Measurements from ENCODE around the gene RPS29. TPM values are rescaled to one million over a fixed set of nuclear protein-coding genes. Genes with fewer than 3 reads are reported as not detected.
A peak's percentile ranks its signal among the peaks of the same experiment; 100 is the strongest.
"Not testable (repeated sequence)": the region's sequence is repeated elsewhere in the genome, so short reads cannot be mapped to it uniquely, and the experiment has no call there.

Gene RPS29
- total RNA-seq, 1 donor from 2014 or later: 1,969 TPM

GRCh38 chr14:49586673-49587460, 687 bp upstream of the RPS29 start:
- H3K9me3 Mint-ChIP-seq: no peaks in the 10 kb centered on the region
- intact Hi-C loops (cut with micrococcal nuclease): loop anchor here (1.0 to 5.0 kb wide), 7 partner anchors 11 to 645 kb away; partner anchors contain the start of genes KLHDC1, KLHDC2, LRR1 and MGAT2
- no peak for DNase-seq (ENCODE audit: low spot score)
- peaks cover 26% of the 10 kb centered on the region for H3K4me1 Mint-ChIP-seq (ENCODE audit: low read depth)
- peak overlapping the region; percentile 98 for H3K27ac Mint-ChIP-seq
- H3K27me3 Mint-ChIP-seq (ENCODE audit: low read depth): no peaks in the 10 kb centered on the region
- H3K36me3 Mint-ChIP-seq (ENCODE audit: low read depth): peaks cover 44% of the 10 kb centered on the region
- H3K4me3 Mint-ChIP-seq (ENCODE audit: low read depth): peak overlapping the region; percentile 92

- H3K27me3 Mint-ChIP-seq (ENCODE audit: low read depth); H3K9me3 Mint-ChIP-seq; DNase-seq (ENCODE audit: low spot score): not testable (repeated sequence)
- H3K36me3 Mint-ChIP-seq (ENCODE audit: low read depth): peaks cover 58% of the 10 kb centered on the region
- H3K4me1 Mint-ChIP-seq (ENCODE audit: low read depth): peaks cover 36% of the 10 kb centered on the region
- H3K27ac Mint-ChIP-seq: peak overlapping the region; percentile 98
- H3K4me3 Mint-ChIP-seq (ENCODE audit: low read depth): peak overlapping the region; percentile 92
- intact Hi-C loops (cut with micrococcal nuclease): loop anchor here (5.0 kb wide), 3 partner anchors 107 to 647 kb away; partner anchors contain the start of genes KLHDC1 and SOS2
Measured at GRCh38 chr14:49584981-49585640, 1.1 kb downstream of the RPS29 start.

GRCh38 chr14:49584058-49584457, 2.1 kb downstream of the RPS29 start:
- peak overlapping the region; percentile 92 for H3K4me3 Mint-ChIP-seq (ENCODE audit: low read depth)

GRCh38 chr14:49583629-49584028, 2.6 kb downstream of the RPS29 start:
- Mint-ChIP-seq H3K4me3 (ENCODE audit: low read depth) (peak overlapping the region; percentile 92), H3K9me3 (no peaks in the 10 kb centered on the region), H3K36me3 (ENCODE audit: low read depth) (peaks cover 71% of the 10 kb centered on the region), H3K4me1 (ENCODE audit: low read depth) (peaks cover 46% of the 10 kb centered on the region), H3K27me3 (ENCODE audit: low read depth) (no peaks in the 10 kb centered on the region), H3K27ac (peak overlapping the region; percentile 73)
- intact Hi-C loops (cut with micrococcal nuclease): no loop called here
- no peak for DNase-seq (ENCODE audit: low spot score)

More at GRCh38 chr14:49584058-49584457, 2.1 kb downstream of the RPS29 start:
- no peak for DNase-seq (ENCODE audit: low spot score)
- peaks cover 67% of the 10 kb centered on the region for H3K36me3 Mint-ChIP-seq (ENCODE audit: low read depth)
- intact Hi-C loops (cut with micrococcal nuclease): no loop called here
- H3K9me3 Mint-ChIP-seq: no peaks in the 10 kb centered on the region
- no peaks in the 10 kb centered on the region for H3K27me3 Mint-ChIP-seq (ENCODE audit: low read depth)
- peaks cover 46% of the 10 kb centered on the region for H3K4me1 Mint-ChIP-seq (ENCODE audit: low read depth)
- H3K27ac Mint-ChIP-seq: peak overlapping the region; percentile 73

- peaks cover 80% of the 10 kb centered on the region for H3K36me3 Mint-ChIP-seq (ENCODE audit: low read depth)
- DNase-seq (ENCODE audit: low spot score): no peak
- no peaks in the 10 kb centered on the region for H3K27me3 Mint-ChIP-seq (ENCODE audit: low read depth)
- peak overlapping the region; percentile 48 for H3K27ac Mint-ChIP-seq
- H3K4me3 Mint-ChIP-seq (ENCODE audit: low read depth): no peak overlapping the region
- H3K9me3 Mint-ChIP-seq: no peaks in the 10 kb centered on the region
- intact Hi-C loops (cut with micrococcal nuclease): no loop called here
- H3K4me1 Mint-ChIP-seq (ENCODE audit: low read depth): peaks cover 51% of the 10 kb centered on the region
Measured at GRCh38 chr14:49582113-49582977, 3.8 kb downstream of the RPS29 start.

- H3K9me3 Mint-ChIP-seq: no peaks in the 10 kb centered on the region
- no peak overlapping the region for H3K4me3 Mint-ChIP-seq (ENCODE audit: low read depth)
- peak overlapping the region; percentile 50 for H3K27ac Mint-ChIP-seq
- no peak for DNase-seq (ENCODE audit: low spot score)
- intact Hi-C loops (cut with micrococcal nuclease): no loop called here
- peaks cover 47% of the 10 kb centered on the region for H3K4me1 Mint-ChIP-seq (ENCODE audit: low read depth)
- H3K36me3 Mint-ChIP-seq (ENCODE audit: low read depth): peaks cover 87% of the 10 kb centered on the region
- H3K27me3 Mint-ChIP-seq (ENCODE audit: low read depth): no peaks in the 10 kb centered on the region
Measured at GRCh38 chr14:49581209-49582112, 4.7 kb downstream of the RPS29 start.

GRCh38 chr14:49579841-49580240, 6.3 kb downstream of the RPS29 start:
- peaks cover 52% of the 10 kb centered on the region for H3K4me1 Mint-ChIP-seq (ENCODE audit: low read depth)
- intact Hi-C loops (cut with micrococcal nuclease): no loop called here
- peaks cover 80% of the 10 kb centered on the region for H3K36me3 Mint-ChIP-seq (ENCODE audit: low read depth)

DNA sequence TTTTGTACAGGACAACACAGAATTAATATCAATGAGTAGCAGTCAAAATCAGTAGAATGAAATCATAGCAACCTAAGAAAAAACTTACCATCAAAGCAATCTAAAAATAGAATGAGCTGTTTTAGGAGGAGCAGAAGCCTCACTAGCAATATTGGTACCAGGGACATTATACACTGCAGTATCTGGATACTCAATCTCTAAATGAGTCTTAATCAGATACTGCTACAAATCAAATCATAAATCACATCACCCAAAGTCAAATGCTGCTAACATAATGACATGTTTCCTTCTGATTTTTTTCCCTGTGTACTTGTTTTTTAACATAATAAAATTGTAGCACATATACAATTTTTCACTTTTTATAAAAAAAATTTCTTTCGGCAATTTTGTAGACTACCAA, 8.0 kb downstream of the RPS29 start:
- DNase-seq (ENCODE audit: low spot score): no peak
- no peaks in the 10 kb centered on the region for H3K27me3 Mint-ChIP-seq (ENCODE audit: low read depth)
- H3K9me3 Mint-ChIP-seq: no peaks in the 10 kb centered on the region
- no peak overlapping the region for H3K4me3 Mint-ChIP-seq (ENCODE audit: low read depth)
- H3K36me3 Mint-ChIP-seq (ENCODE audit: low read depth): peaks cover 80% of the 10 kb centered on the region
- intact Hi-C loops (cut with micrococcal nuclease): no loop called here
- peaks cover 44% of the 10 kb centered on the region for H3K4me1 Mint-ChIP-seq (ENCODE audit: low read depth)
- peak overlapping the region; percentile 48 for H3K27ac Mint-ChIP-seq

More at GRCh38 chr14:49579841-49580240, 6.3 kb downstream of the RPS29 start:
- H3K27ac Mint-ChIP-seq: peak overlapping the region; percentile 35
- H3K4me3 Mint-ChIP-seq (ENCODE audit: low read depth): no peak overlapping the region
- DNase-seq (ENCODE audit: low spot score): no peak
- H3K27me3 Mint-ChIP-seq (ENCODE audit: low read depth): no peaks in the 10 kb centered on the region
- no peaks in the 10 kb centered on the region for H3K9me3 Mint-ChIP-seq

GRCh38 chr14:49574038-49574437, 12.1 kb downstream of the RPS29 start:
- intact Hi-C loops (cut with micrococcal nuclease): no loop called here
- no peak for DNase-seq (ENCODE audit: low spot score)
- H3K4me3 Mint-ChIP-seq (ENCODE audit: low read depth): no peak overlapping the region
- H3K9me3 Mint-ChIP-seq: peaks cover 3% of the 10 kb centered on the region
- no peak overlapping the region for H3K27ac Mint-ChIP-seq
- H3K4me1 Mint-ChIP-seq (ENCODE audit: low read depth): peaks cover 14% of the 10 kb centered on the region
- peaks cover 66% of the 10 kb centered on the region for H3K36me3 Mint-ChIP-seq (ENCODE audit: low read depth)
- H3K27me3 Mint-ChIP-seq (ENCODE audit: low read depth): no peaks in the 10 kb centered on the region

DNA sequence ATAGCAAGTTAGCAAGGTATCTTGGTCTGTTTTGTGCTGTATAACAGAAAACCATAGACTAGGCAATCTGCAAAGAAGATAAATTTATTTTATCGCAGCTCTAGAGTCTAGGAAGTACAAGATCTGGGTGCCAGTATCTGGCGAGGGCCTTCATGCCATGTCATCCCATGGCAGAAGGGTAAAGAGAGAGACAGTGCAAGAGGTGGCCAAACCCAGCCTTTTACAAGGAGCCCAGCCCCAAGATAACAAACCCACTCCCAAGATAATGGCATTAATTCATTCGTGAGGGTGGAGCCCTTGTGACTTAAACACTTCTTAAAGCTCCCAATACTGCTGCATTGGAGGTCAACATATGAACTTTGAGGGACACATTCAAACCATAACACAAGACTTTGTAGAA, 16.9 kb downstream of the RPS29 start:
- no peaks in the 10 kb centered on the region for H3K27me3 Mint-ChIP-seq (ENCODE audit: low read depth)
- H3K9me3 Mint-ChIP-seq: peaks cover 3% of the 10 kb centered on the region
- H3K4me1 Mint-ChIP-seq (ENCODE audit: low read depth): peaks cover 1% of the 10 kb centered on the region
- intact Hi-C loops (cut with micrococcal nuclease): no loop called here
- H3K27ac Mint-ChIP-seq: no peak overlapping the region
- H3K36me3 Mint-ChIP-seq (ENCODE audit: low read depth): peaks cover 32% of the 10 kb centered on the region
- H3K4me3 Mint-ChIP-seq (ENCODE audit: low read depth): no peak overlapping the region
- DNase-seq (ENCODE audit: low spot score): no peak

GRCh38 chr14:49566714-49567113, 19.5 kb downstream of the RPS29 start:
- Mint-ChIP-seq H3K27ac (no peak overlapping the region), H3K4me3 (ENCODE audit: low read depth) (no peak overlapping the region), H3K9me3 (no peaks in the 10 kb centered on the region), H3K27me3 (ENCODE audit: low read depth) (peaks cover 1% of the 10 kb centered on the region), H3K36me3 (ENCODE audit: low read depth) (peaks cover 8% of the 10 kb centered on the region), H3K4me1 (ENCODE audit: low read depth) (peaks cover 1% of the 10 kb centered on the region)
- no peak for DNase-seq (ENCODE audit: low spot score)
- intact Hi-C loops (cut with micrococcal nuclease): no loop called here
